Brain microvascular endothelial cell (primary cell): Measurements from ENCODE around the gene SNED1.

Experiments
- DNase-seq: peaks from one replicate; pipeline ENCODE4 v3.0.0-alpha.2; 2020
- H3K27ac ChIP-seq: fragments of 250-450 bp; sonication (Bioruptor Pico); 2 replicates; pipeline ENCODE4 v1.5.1; 2020; ENCODE audit warnings: mild to moderate bottlenecking, moderate library complexity
- H3K27me3 ChIP-seq: fragments of 250-450 bp; sonication (Bioruptor Pico); replicated peaks from 2 replicates; pipeline ENCODE4 v1.5.1; 2020; ENCODE audit warnings: mild to moderate bottlenecking
- H3K36me3 ChIP-seq: fragments of 250-450 bp; sonication (Bioruptor Pico); replicated peaks from 2 replicates; pipeline ENCODE4 v1.5.1; 2020; ENCODE audit warnings: mild to moderate bottlenecking
- H3K4me3 ChIP-seq: 2 replicates; pipeline ENCODE4 v1.5.1; 2011; ENCODE audit warnings: low read depth, mild to moderate bottlenecking, control low read depth, low read length, moderate library complexity
- CTCF ChIP-seq: IDR thresholded peaks from 2 replicates; pipeline ENCODE4 v1.5.1; 2011; ENCODE audit warnings: low read depth, mild to moderate bottlenecking, moderate library complexity, low read length, control low read depth, inconsistent platforms; ENCODE audit errors: missing control alignments
- in situ Hi-C: cut with HindIII; loops from 2 replicates; pipeline ENCODE4 v1.10.0; 2017; ENCODE audit warnings: low sequenced_read_pairs, low pct_ligation_motif_present

The SNED1 gene

DNA sequence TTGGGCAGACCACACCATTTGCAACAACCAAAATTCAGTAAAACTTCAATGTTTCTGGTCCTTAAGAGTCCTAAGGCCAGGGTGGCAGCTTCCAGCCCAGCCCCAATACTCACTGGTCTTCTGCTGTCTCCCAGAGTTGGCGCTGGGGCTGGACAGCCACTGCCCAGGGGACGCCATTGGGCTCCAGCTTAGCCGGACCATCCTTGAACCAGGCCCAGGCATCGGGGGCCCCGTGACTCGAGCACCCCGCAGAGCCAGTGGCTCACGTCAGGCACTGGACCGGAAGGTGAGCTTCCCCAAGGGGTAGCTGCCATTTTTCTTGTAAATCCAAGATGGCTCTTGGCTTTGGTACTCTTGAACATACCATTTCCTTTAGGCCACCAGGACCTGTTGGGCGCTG lies 21.8 kb downstream of the SNED1 start:
- DNase-seq = no peak
- no peaks in the 10 kb centered on the region for H3K36me3 ChIP-seq
- in situ Hi-C loops = no loop called here
- no peak for TF ChIP-seq CTCF
- H3K27me3 ChIP-seq = no peaks in the 10 kb centered on the region
- no peak overlapping the region for H3K27ac ChIP-seq
- no peak overlapping the region for H3K4me3 ChIP-seq

DNA sequence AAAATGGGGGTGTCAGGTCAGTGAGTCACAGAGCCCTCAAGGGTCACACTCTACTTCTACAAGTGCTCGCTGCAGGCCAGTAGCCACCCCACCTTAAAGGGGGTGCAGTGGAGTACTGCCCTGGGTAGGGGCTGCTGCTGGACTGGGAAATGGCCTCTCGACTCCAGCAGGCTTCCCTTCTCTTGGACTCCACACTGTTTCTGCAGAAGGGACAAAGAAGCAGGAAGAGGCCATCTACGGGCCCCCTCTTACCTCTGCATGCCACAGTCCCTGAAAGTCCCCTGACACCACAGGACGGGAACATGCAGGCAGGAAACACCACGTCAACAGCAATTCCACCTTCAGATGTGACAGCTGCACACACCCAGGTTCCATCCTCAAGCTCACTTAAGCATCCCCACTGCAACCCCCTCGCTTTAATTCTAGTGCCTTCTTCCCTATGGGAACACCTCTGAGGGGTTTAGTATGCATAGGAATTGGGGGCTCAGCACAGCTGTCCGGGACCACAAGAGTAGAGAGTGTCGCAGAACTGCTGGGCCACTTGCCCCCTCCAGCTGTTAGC lies 22.3 kb downstream of the SNED1 start:
- in situ Hi-C loops = no loop called here
- DNase-seq = no peak
- no peak for TF ChIP-seq CTCF
- no peaks in the 10 kb centered on the region for H3K27me3 ChIP-seq
- H3K36me3 ChIP-seq = no peaks in the 10 kb centered on the region
- H3K4me3 ChIP-seq = no peak overlapping the region
- no peak overlapping the region for H3K27ac ChIP-seq

DNA sequence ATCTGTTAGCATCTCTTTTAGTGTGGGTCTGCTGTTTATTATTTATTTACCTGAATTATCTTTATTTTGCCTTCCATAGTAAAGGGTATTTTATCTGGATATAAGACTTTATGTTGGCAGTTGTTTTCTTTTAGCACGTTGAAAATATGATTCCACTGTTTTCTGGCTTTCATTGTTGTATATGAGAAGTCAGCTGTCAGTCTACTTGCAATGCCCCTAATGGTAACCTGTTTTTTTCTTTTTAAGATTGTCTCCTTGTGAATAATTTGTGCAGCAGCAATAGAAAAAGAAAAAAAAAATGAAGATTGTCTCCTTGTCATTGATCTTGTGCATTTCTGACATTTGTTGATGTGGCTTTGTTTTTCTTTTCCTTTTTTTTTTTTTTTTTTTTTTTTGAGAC lies 27.2 kb downstream of the SNED1 start:
- in situ Hi-C loops = no loop called here
- H3K27me3 ChIP-seq = no peaks in the 10 kb centered on the region
- no peak for DNase-seq
- TF ChIP-seq CTCF = no peak
- H3K27ac ChIP-seq = no peak overlapping the region
- H3K36me3 ChIP-seq = no peaks in the 10 kb centered on the region
- no peak overlapping the region for H3K4me3 ChIP-seq

GRCh38 chr2:241029599-241030332 lies 31.3 kb downstream of the SNED1 start:
- no peak for DNase-seq
- Histone ChIP-seq H3K27me3 (no peaks in the 10 kb centered on the region), H3K36me3 (no peaks in the 10 kb centered on the region), H3K27ac (no peak overlapping the region), H3K4me3 (no peak overlapping the region)
- in situ Hi-C loops = no loop called here
- no peak for TF ChIP-seq CTCF

DNA sequence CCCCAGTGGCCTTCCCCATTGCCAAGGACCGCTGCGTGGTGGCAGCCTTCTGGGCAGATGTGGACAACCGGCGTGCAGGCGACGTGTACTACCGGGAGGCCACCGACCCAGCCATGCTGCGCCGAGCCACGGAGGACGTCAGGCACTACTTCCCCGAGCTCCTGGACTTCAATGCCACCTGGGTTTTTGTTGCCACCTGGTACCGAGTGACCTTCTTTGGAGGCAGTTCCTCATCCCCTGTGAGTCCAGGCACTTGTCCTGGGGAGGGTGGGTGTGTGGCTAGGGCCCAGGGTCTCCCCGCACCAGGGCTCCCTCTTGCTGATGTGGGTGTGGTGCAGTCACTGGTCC lies 31.9 kb downstream of the SNED1 start:
- Histone ChIP-seq H3K4me3 (no peak overlapping the region), H3K27ac (no peak overlapping the region), H3K27me3 (peaks cover 3% of the 10 kb centered on the region), H3K36me3 (no peaks in the 10 kb centered on the region)
- in situ Hi-C loops = no loop called here
- no peak for TF ChIP-seq CTCF
- DNase-seq = no peak

DNA sequence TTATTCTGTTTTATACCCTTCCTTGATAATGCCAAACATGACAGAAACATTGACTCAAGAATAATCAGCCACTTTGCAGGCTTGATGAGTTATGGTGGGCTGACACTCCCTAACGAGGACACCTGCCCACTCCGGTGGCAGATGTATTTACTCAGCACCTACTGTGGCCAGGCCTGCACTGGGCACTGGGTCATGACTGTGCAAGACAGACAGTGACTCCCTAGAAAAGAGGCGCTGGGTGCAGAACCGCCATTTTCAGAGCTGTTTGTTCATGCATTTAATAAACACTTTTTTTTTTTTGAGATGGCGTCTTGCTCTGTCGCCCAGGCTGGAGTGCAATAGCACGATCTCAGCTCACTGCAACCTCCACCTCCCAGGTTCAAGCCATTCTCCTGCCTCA lies 32.5 kb downstream of the SNED1 start:
- H3K27ac ChIP-seq = no peak overlapping the region
- H3K36me3 ChIP-seq = no peaks in the 10 kb centered on the region
- no peak overlapping the region for H3K4me3 ChIP-seq
- no peak for TF ChIP-seq CTCF
- peaks cover 3% of the 10 kb centered on the region for H3K27me3 ChIP-seq
- in situ Hi-C loops = no loop called here
- DNase-seq = no peak
